HCEC 1CT (cell line): Measurements from ENCODE around the gene CSF2.
"Not testable (repeated sequence)": the region's sequence is repeated elsewhere in the genome, so short reads cannot be mapped to it uniquely, and the experiment has no call there.

Experiments used
- DNase-seq: peaks from one replicate; pipeline ENCODE4 v3.0.0-alpha.2; 2017

The CSF2 gene

GRCh38 chr5:132093271-132093670 is 19.7 kb downstream of the CSF2 start:
- no peak for DNase-seq

- DNase-seq = peak; percentile 98
Observed at GRCh38 chr5:132094393-132095076, 20.9 kb downstream of the CSF2 start.

- DNase-seq = no peak
Observed at GRCh38 chr5:132095077-132095410, 21.5 kb downstream of the CSF2 start.

DNA sequence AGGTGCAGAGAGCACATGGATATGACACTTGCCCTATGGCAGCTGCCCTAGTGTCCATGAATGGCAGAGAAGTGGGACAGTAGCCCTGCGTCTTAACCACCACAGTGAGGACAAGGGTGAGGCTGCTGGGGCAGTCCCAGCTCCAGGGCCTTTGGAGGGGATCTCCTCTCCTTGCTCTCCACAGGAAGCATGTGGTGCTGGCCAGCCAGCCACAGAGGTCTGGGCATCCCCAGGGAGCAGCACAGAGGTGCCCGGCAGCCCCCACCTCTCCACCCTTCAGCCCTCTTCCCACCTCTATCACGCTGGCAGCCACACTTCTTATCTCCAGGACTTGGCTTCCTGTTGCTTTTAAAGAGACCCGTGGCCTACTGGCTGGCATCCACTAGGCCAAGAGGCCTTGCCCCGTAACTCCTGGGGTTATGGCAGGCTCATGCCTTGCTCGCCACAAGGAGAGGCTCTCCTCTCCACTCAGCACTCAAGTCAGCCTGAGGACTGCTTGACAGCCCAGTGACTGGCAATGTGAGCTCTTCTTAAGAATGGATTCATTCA is 21.9 kb downstream of the CSF2 start:
- DNase-seq = no peak

DNA sequence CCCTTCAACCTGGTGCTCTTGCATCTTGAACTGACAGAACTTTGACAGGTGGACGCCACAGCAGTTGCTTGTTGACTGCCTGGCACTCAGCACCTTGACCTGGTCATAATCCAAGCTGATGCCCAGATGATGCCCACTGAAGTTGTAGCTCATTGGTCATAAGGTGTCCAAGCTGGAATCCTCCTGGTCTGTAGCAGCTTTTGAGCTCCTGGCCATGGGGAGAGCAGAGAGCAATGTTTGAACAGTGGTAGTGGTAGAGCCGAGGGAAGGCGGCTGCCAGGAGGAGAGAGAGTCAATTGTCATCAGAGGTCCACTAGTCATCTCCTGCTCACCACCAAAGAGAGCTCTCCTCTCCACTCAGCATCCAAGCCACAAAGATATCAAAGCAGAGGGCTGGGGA is 23.3 kb downstream of the CSF2 start:
- no peak for DNase-seq

DNA sequence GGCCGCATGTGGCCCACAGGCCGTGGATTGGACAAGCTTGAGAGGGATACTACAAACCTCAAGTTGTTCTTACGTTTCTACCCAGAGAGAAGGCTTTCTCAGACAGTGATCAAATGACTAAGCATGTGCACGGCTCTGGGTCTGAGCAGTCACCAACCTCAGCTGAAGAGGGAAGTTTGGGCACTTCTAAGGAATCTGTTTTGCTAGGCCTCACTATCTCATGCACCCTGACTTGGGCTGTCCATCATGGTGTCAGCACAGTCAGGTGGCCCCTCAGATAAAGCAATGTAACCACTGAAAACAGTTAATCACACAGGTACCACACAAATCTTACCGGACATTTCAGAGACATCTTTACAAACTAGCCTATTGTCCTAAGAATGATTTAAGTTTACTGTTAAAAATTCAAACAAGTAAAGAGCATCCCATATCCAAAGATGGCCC is 24.6 kb downstream of the CSF2 start:
- DNase-seq = peak; percentile 44

DNA sequence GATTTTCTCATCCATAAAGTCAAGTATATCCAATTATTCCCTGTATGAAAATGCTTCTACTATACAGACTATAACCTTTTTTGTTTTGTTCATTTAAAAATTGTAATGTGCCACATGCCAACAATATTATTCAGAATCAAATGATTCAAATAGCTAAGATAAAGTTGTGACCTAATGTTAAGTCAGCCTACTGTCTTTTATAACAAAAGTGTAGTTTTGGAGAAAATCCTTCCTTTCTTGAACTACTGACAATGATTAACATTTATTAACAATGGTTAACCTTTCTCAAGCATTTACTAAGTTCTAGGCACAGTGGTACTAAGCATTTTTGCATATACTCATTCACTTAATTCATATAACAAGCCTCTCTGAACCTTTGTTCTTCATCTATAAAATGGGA is 25.0 kb downstream of the CSF2 start:
- peak; percentile 6 for DNase-seq

DNA sequence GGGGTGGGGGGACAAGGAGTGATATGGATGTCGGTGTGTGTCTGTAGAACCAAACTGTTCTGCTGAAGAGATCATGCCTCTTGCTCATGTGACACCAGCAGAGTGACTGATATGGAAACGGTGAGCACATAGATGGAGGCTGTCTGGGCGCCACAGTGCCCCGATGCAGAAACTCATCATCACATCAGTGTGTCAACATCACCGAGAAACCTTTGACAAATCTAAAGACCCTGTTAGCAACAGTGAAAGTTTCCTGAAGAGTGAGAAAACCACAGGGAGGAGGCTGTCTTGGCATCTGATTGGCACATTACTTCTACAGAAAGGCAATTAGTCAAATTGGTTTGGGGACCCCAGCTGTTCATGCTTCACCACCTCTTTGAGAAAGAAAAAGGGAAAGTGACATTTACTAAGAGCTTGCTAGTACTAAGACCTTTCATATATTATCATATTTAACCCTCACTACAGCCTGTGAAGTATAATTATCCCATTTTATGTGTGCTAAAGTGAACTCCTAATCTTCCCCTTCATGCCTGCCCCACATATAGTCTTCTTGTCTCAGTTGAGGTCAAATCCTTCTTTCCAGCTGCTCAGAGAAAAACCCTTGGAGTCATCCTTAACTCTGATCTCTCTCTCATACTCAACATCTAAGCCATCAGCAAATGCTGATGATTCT is 25.6 kb downstream of the CSF2 start:
- DNase-seq = no peak

GRCh38 chr5:132099905-132100304 is 26.3 kb downstream of the CSF2 start:
- no peak for DNase-seq

DNA sequence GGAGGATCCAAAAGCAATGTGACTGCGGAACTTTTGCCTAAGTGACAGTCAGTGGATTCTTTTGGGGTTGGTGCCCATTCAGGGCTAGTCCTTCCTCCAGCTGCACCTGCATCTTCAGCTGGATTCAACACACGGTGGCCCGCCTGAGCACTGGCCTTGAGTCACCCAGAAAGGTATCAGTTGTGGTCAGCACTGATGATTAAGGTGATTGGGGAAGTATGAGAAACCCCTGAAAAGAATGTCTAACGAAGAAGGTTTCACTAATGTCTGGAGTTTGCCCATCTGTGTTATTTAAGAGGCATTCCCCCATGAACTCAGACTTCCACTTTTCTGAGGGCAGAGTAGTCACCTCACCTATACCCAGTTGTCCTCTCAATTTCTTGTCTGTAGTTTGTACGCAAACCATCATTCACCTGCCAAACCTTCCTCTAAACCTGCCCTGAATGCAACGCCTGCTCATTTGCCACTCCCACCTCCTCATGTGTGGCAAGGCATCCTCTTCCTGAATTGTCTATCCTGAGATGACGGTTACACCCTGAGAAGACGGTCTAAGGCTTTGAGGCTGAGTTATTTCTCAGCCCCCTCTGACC is 27.2 kb downstream of the CSF2 start:
- DNase-seq = no peak

- DNase-seq = no peak
Observed at GRCh38 chr5:132101385-132101880, 27.8 kb downstream of the CSF2 start.

DNA sequence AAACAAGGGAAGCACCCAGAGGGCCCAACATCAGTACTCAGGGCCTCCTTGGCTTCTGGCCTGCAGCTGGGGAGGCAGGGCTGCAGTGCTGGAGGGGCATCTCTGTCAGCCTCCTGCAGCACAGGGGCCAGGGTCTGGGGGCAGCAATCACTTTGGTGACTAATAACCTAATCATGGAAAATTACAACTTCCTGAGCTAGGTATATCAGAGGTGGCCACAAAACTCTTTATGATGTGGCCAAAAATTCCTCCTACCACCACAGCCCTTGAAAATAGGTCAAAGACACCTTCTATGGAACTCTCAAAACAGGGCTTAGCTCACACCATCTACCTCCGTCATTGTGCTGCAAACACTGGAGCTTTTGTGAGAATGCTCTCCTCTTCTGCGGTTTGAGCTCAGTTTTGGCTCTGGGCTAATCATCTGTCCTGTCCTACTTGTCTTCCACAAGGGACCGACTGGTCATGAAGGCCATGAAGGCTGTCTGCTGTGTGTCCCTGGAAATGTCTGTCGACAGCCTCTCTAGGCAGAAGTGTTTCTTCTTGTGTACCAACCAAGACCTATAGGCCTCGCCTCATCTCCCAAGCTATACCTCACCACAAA is 28.6 kb downstream of the CSF2 start:
- DNase-seq = no peak

DNA sequence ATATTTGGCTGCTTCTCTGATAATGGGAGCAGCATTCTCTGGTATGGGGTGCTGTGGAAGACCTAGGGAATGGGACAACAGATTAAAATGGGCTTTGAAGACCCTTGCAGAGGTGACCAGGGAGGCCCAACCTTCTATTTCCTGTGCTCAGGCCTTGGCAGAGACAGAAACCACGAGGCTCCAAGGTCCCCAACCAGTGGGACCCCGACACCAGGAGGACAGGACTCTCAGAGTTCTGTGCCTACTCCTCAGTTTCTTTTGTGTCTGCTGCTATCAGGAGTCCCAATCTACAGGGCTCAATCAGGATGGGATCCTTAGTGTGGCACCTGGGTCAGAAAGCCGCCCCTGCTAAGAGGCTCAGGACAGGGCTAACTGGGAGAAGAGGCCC is 29.3 kb downstream of the CSF2 start:
- no peak for DNase-seq

- DNase-seq = peak; percentile 90
Observed at GRCh38 chr5:132103332-132103951, 29.9 kb downstream of the CSF2 start.

GRCh38 chr5:132103969-132104391 is 30.4 kb downstream of the CSF2 start:
- DNase-seq = no peak

DNA sequence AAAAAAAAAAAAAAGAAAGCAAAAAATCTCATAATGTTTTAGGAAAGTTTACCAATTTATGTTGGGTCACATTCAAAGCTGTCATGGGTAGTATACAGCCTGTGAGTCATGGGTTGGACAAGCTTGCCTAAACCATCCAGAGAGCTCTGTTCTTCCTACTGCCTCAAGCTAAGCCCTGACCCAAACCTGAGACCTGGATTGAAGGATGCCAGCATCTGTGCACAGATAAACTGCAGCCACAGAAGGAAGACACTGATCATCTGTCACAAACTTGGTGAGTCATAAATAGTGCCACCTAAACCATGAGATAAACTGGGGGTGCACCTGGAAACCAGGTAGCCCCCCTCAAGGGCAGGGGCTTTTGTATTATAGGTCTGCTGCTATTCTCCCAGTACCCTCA is 31.0 kb downstream of the CSF2 start:
- DNase-seq = peak; percentile 70

GRCh38 chr5:132105688-132106087 is 32.1 kb downstream of the CSF2 start:
- DNase-seq = no peak

DNA sequence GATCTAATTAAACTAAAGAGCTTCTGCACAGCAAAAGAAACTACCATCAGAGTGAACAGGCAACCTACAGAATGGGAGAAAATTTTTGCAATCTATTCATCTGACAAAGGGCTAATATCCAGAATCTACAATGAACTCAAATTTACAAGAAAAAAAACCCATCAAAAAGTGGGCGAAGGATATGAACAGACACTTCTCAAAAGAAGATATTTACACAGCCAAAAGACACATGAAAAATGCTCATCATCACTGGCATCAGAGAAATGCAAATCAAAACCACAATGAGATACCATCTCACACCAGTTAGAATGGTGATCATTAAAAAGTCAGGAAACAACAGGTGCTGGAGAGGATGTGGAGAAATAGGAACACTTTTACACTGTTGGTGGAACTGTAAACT is 34.9 kb downstream of the CSF2 start:
- not testable (repeated sequence) for DNase-seq

DNA sequence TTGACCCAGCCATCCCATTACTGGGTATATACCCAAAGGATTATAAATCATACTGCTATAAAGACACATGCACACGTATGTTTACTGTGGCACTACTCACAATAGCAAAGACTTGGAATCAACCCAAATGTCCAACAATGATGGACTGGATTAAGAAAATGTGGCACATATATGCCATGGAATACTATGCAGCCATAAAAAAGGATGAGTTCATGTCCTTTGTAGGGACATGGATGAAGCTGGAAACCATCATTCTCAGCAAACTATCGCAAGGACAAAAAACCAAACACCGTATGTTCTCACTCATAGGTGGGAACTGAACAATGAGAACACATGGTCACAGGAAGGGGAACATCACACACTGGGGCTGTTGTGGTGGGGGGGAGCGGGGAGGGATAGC is 35.4 kb downstream of the CSF2 start:
- not testable (repeated sequence) for DNase-seq

- DNase-seq = no peak
Observed at GRCh38 chr5:132109494-132110053, 36.0 kb downstream of the CSF2 start.

- DNase-seq = no peak
Observed at GRCh38 chr5:132110195-132110594, 36.6 kb downstream of the CSF2 start.

GRCh38 chr5:132110930-132111329 is 37.3 kb downstream of the CSF2 start:
- DNase-seq = no peak

DNA sequence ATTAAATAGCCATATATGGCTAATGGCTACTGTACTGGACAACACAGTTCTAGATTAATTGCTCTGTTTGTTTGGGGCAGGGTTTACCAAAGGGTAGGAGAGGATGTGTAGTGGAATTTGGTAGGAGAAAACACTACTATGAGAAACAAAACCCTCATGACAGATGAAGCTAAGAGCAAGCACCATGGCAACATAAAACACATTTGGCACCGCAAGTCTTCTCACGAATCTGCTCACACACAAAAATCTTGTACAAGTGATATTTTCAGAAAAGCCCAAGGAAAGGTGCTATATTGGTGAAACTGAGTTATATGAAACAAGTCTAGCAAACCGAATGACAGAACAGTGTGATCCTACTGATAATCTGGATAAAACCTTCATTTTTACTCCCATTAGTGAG is 38.5 kb downstream of the CSF2 start:
- DNase-seq = no peak
